Measurements from ENCODE around the gene CCL23. TPM values are rescaled to one million over a fixed set of nuclear protein-coding genes. Genes with fewer than 3 reads are reported as not detected.

CCL23 gene
- polyA plus RNA-seq, 1 experiment = not detected

DNA sequence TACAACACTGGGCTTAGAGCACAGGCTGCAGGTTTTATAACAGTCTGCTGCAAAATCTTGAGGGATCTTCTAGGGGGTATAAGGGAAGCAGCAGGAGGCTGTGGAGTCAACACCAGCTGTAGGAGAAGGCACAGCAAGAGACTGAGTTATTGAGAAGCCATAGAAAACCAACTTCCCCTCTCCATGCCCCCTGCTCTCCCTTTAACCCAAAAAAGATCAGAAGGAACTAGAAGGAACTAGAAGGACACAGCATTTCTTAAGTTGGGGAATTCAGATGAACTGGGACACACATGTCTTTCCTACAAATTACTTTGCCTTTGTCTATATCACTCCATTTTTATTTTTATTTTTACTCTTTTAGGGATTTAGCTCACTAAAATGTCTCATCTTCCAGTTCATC, 40.1 kb upstream of the CCL23 start:
- no peak for DNase-seq (ENCODE audit: low read depth)
- Histone ChIP-seq H3K4me3 (ENCODE audit: low read depth, low read length) (no peak overlapping the region), H3K36me3 (ENCODE audit: control insufficient read depth, insufficient read depth, low read length) (no peaks in the 10 kb centered on the region), H3K27me3 (ENCODE audit: control insufficient read depth, insufficient read depth, low read length) (no peaks in the 10 kb centered on the region)
- CTCF ChIA-PET = no interaction called here
- POLR2A ChIA-PET = no interaction called here
- TF ChIP-seq, protein P1, sequence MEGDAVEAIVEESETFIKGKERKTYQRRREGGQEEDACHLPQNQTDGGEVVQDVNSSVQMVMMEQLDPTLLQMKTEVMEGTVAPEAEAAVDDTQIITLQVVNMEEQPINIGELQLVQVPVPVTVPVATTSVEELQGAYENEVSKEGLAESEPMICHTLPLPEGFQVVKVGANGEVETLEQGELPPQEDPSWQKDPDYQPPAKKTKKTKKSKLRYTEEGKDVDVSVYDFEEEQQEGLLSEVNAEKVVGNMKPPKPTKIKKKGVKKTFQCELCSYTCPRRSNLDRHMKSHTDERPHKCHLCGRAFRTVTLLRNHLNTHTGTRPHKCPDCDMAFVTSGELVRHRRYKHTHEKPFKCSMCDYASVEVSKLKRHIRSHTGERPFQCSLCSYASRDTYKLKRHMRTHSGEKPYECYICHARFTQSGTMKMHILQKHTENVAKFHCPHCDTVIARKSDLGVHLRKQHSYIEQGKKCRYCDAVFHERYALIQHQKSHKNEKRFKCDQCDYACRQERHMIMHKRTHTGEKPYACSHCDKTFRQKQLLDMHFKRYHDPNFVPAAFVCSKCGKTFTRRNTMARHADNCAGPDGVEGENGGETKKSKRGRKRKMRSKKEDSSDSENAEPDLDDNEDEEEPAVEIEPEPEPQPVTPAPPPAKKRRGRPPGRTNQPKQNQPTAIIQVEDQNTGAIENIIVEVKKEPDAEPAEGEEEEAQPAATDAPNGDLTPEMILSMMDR (IDR thresholded peaks at IDR 0.05; ENCODE audit: insufficient read depth, low read depth, low read length) = no peak

DNA sequence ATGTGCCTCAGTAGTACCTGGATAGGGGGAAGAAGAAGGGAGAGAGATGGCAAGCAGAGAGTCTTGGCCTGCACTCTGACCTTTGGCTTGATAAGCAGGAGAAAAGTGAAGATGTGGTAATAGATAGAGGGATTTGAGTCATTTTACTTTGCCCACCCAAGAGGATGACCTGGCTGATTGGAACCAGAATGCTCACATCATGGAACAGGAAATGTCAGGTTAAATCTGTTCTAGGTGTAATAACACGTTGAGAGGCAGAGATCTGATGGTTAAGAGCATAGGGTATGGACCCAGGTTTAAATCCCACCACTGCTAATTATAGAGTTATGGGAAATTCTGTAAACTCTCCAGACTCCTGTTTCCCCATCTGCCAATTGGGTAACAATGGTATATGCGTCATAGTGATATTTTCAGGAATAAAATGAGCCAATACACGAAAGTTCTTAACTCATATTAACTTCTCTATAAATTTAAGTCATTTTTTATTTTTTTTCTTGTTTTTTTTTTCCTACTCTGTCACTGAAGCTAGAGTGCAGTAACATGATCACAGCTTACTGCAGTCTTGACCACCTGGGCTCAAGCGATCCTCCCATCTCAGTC, 38.2 kb upstream of the CCL23 start:
- TF ChIP-seq, protein P1 (IDR thresholded peaks at IDR 0.05; ENCODE audit: insufficient read depth, low read depth, low read length) = no peak
- no peak for DNase-seq (ENCODE audit: low read depth)
- Histone ChIP-seq H3K4me3 (ENCODE audit: low read depth, low read length) (no peak overlapping the region), H3K36me3 (ENCODE audit: control insufficient read depth, insufficient read depth, low read length) (no peaks in the 10 kb centered on the region), H3K27me3 (ENCODE audit: control insufficient read depth, insufficient read depth, low read length) (no peaks in the 10 kb centered on the region)
- CTCF ChIA-PET = interaction anchor here (1.6 kb wide), 1 partner anchor 13 kb away, joined by 4 read pairs; no protein-coding TSS in a partner anchor
- POLR2A ChIA-PET = no interaction called here

DNA sequence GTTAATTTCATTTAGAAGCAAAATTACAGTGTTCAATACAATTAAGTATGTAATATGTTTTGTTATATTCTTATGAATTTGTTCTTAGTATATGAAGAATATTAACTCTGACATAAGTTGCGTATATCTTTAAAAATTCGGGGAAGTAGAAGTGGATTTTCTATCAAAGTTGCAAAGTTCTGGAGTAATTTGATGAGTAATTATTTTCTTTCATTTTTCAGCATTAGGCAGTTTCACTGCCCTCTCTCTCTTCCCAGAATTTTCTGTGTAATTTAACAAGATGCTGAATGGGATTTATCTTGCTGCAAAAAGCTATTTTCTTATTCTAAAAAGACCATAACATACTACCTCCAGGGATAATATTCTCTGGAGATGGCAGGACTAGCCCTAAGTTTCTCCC, 37.4 kb upstream of the CCL23 start:
- Histone ChIP-seq H3K4me3 (ENCODE audit: low read depth, low read length) (no peak overlapping the region), H3K36me3 (ENCODE audit: control insufficient read depth, insufficient read depth, low read length) (no peaks in the 10 kb centered on the region), H3K27me3 (ENCODE audit: control insufficient read depth, insufficient read depth, low read length) (no peaks in the 10 kb centered on the region)
- POLR2A ChIA-PET = no interaction called here
- CTCF ChIA-PET = no interaction called here
- DNase-seq (ENCODE audit: low read depth) = no peak
- TF ChIP-seq, protein P1 (IDR thresholded peaks at IDR 0.05; ENCODE audit: insufficient read depth, low read depth, low read length) = no peak

DNA sequence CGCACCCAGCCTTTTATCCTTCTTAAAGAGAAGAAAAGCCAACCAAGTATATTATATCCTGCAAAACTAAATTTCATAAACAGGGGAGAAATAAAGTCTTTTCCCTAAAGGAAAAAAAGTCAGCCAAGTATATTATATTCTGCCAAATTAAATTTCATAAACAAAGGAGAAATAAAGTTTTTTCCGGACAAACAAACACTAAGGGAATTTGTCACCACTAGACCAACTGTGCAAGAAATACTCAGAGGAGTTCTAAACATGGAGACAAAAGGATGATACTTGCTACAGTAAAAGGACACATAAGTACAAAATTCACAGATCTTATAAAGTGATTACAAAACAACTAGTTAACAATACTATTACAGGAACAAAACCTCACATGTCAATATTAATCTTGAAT, 31.9 kb upstream of the CCL23 start:
- POLR2A ChIA-PET = no interaction called here
- Histone ChIP-seq H3K36me3 (ENCODE audit: control insufficient read depth, insufficient read depth, low read length) (no peaks in the 10 kb centered on the region), H3K27me3 (ENCODE audit: control insufficient read depth, insufficient read depth, low read length) (no peaks in the 10 kb centered on the region), H3K4me3 (ENCODE audit: low read depth, low read length) (no peak overlapping the region)
- DNase-seq (ENCODE audit: low read depth) = no peak
- TF ChIP-seq, protein P1 (IDR thresholded peaks at IDR 0.05; ENCODE audit: insufficient read depth, low read depth, low read length) = no peak
- CTCF ChIA-PET = interaction anchor here (1.9 kb wide), 1 partner anchor 80 kb away, joined by 5 read pairs; no protein-coding TSS in a partner anchor

DNA sequence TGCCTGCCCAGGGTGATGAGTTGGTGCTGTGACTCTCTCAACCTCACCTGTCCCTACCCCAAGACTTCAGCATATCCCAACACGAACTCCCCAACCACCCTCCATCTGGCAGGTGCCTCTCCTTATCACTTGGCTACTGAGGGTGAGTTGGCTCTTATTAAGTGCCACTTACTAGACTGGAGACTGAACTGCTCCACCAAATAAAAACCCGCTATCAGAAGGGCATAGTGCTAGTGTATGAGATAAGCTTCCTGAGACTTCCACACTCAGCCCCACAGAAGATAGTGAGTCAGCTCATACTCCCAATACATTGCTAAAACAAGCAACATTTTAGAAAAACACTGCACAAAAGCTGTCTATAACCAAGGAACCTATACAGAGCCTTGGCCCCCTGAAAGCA, 30.3 kb upstream of the CCL23 start:
- ChIA-PET CTCF (interaction anchor here (0.9 to 1.9 kb wide), 2 partner anchors 39 to 79 kb away, joined by 3 to 5 read pairs; no protein-coding TSS in a partner anchor), POLR2A (no interaction called here)
- Histone ChIP-seq H3K27me3 (ENCODE audit: control insufficient read depth, insufficient read depth, low read length) (no peaks in the 10 kb centered on the region), H3K4me3 (ENCODE audit: low read depth, low read length) (no peak overlapping the region), H3K36me3 (ENCODE audit: control insufficient read depth, insufficient read depth, low read length) (no peaks in the 10 kb centered on the region)
- TF ChIP-seq, protein P1 (IDR thresholded peaks at IDR 0.05; ENCODE audit: insufficient read depth, low read depth, low read length) = no peak
- no peak for DNase-seq (ENCODE audit: low read depth)
